Uterus (tissue), 4 donors: ENCODE measurements around the gene BROX. TPM values are rescaled to one million over a fixed set of nuclear protein-coding genes. Genes with fewer than 3 reads are reported as not detected.

Experiments
- DNase-seq, 2 donors: peaks; one replicate each; pipeline ENCODE4 v3.0.0-alpha.2; 2019 to 2020
- H3K27ac ChIP-seq, 2 donors: fragments of 200-600 bp; sonication (generic); 1 replicate in 1 of 2; 2 replicates in 1 of 2; pipeline ENCODE4 v1.5.1; 2016 to 2018
- H3K27me3 ChIP-seq, 2 donors: fragments of 200-600 bp; sonication (generic); one replicate each; pipeline ENCODE4 v1.5.1; 2018 to 2019; ENCODE audit warnings: control low read depth in 1 of 2
- H3K36me3 ChIP-seq, 2 donors: fragments of 200-600 bp; sonication (generic); one replicate each; pipeline ENCODE4 v1.5.1; 2019; ENCODE audit warnings: control low read depth in 1 of 2
- H3K4me1 ChIP-seq, 2 donors: fragments of 200-600 bp; sonication (generic); one replicate each; pipeline ENCODE4 v1.5.1; 2018 to 2019; ENCODE audit warnings: control low read depth in 1 of 2
- H3K4me3 ChIP-seq, 2 donors: fragments of 200-600 bp; sonication (generic); 1 replicate in 1 of 2; 2 replicates in 1 of 2; pipeline ENCODE4 v1.5.1; 2018 to 2019; ENCODE audit warnings: mild to moderate bottlenecking in 1 of 2
- H3K9me3 ChIP-seq, 2 donors: fragments of 200-600 bp; sonication (generic); one replicate each; pipeline ENCODE4 v1.5.1; 2019; ENCODE audit warnings: control low read depth in 1 of 2
- CTCF ChIP-seq, 4 experiments: fragments of 200-600 bp in 2 of 4; fragments of 450-650 bp in 2 of 4; sonication (generic) in 2 of 4; IDR thresholded peaks; one replicate each; pipeline ENCODE4 v1.5.1; 2016 to 2019; ENCODE audit warnings: antibody characterized with exemption in 4 of 4, mild to moderate bottlenecking in 2 of 4, moderate library complexity in 1 of 4
- POLR2A ChIP-seq, 2 donors: fragments of 450-650 bp; IDR thresholded peaks; one replicate each; pipeline ENCODE4 v1.6.1; 2016; ENCODE audit warnings: antibody characterized with exemption in 2 of 2, mild to moderate bottlenecking in 1 of 2, moderate library complexity in 1 of 2
- intact Hi-C: fragments of 100-400 bp; cut with DNase I; formaldehyde crosslinking; loops from one replicate; pipeline ENCODE4 v1.15.1; 2023; ENCODE audit warnings: low total_unique reads
- total RNA-seq, 4 donors: library from RNA; depleted of rRNA in 3 of 4; stranded (reverse); fragments of >200 nt in 3 of 4; gene quantifications; one replicate each; pipeline versions ENCODE4 v1.1.0 to v1.2.4, GENCODE V29; 2014 to 2023
- donor health status: DM: yes; HTN: yes; CAD: no.

The BROX gene
- total RNA-seq, 4 donors from 2014 or later = 12.1 to 74.7 (median 32.2) TPM

GRCh38 chr1:222730866-222731265 is 18.5 kb downstream of the BROX start:
- Histone ChIP-seq H3K27ac (no peak overlapping the region), H3K4me3 (no peak overlapping the region), H3K36me3 (no peaks in the 10 kb centered on the region), H3K4me1 (no peaks in the 10 kb centered on the region), H3K27me3 (no peaks in the 10 kb centered on the region), H3K9me3 (no peaks in the 10 kb centered on the region)
- no peak for DNase-seq
- no peak for TF ChIP-seq POLR2A (IDR thresholded peaks at IDR 0.05)
- TF ChIP-seq CTCF (IDR thresholded peaks at IDR 0.05) = no peak
- intact Hi-C loops = no loop called here

GRCh38 chr1:222732216-222733159 is 20.1 kb downstream of the BROX start:
- no peak for TF ChIP-seq CTCF (IDR thresholded peaks at IDR 0.05)
- no peak for TF ChIP-seq POLR2A (IDR thresholded peaks at IDR 0.05)
- no peaks in the 10 kb centered on the region for H3K27me3 ChIP-seq
- no peak for DNase-seq
- no peaks in the 10 kb centered on the region for H3K9me3 ChIP-seq
- intact Hi-C loops = no loop called here
- no peak overlapping the region for H3K27ac ChIP-seq
- no peaks in the 10 kb centered on the region for H3K36me3 ChIP-seq
- H3K4me3 ChIP-seq = no peak overlapping the region
- no peaks in the 10 kb centered on the region for H3K4me1 ChIP-seq

GRCh38 chr1:222734740-222735139 is 22.4 kb downstream of the BROX start:
- no peak for DNase-seq
- intact Hi-C loops = no loop called here
- no peaks in the 10 kb centered on the region for H3K36me3 ChIP-seq
- no peak for TF ChIP-seq POLR2A (IDR thresholded peaks at IDR 0.05)
- no peak for TF ChIP-seq CTCF (IDR thresholded peaks at IDR 0.05)
- H3K4me1 ChIP-seq = no peaks in the 10 kb centered on the region
- no peak overlapping the region for H3K27ac ChIP-seq
- H3K9me3 ChIP-seq = no peaks in the 10 kb centered on the region
- H3K4me3 ChIP-seq = no peak overlapping the region
- no peaks in the 10 kb centered on the region for H3K27me3 ChIP-seq

- no peaks in the 10 kb centered on the region for H3K36me3 ChIP-seq
- intact Hi-C loops = no loop called here
- no peak for TF ChIP-seq CTCF (IDR thresholded peaks at IDR 0.05)
- no peak for TF ChIP-seq POLR2A (IDR thresholded peaks at IDR 0.05)
- H3K9me3 ChIP-seq = no peaks in the 10 kb centered on the region
- no peaks in the 10 kb centered on the region for H3K4me1 ChIP-seq
- no peak for DNase-seq
- H3K4me3 ChIP-seq = no peak overlapping the region
- H3K27ac ChIP-seq = no peak overlapping the region
- H3K27me3 ChIP-seq = no peaks in the 10 kb centered on the region
Measured at GRCh38 chr1:222736470-222736869, 24.1 kb downstream of the BROX start.

- Histone ChIP-seq H3K9me3 (no peaks in the 10 kb centered on the region), H3K4me3 (no peak within 1 kb of the TSS), H3K36me3 (no peaks in the 10 kb centered on the region), H3K4me1 (no peaks in the 10 kb centered on the region), H3K27me3 (no peaks in the 10 kb centered on the region), H3K27ac (no peak within 1 kb of the TSS)
- no peak for DNase-seq
- intact Hi-C loops = no loop called here
- TF ChIP-seq POLR2A (IDR thresholded peaks at IDR 0.05) = no peak
- TF ChIP-seq CTCF (IDR thresholded peaks at IDR 0.05) = no peak
Measured at GRCh38 chr1:222736972-222737371, 24.6 kb downstream of the BROX start, which contains the start of gene FAM177B. TSS of gene FAM177B (plus strand) at chr1:222737202. CDS start at chr1:222746546, 9,344 bp downstream.
